GM10266 (cell line): Measurements from ENCODE around the gene STK32C.

ENCODE experiments used
- DNase-seq: peaks from one replicate; pipeline ENCODE4 v3.0.0; 2012; ENCODE audit errors: extremely low spot score
- CTCF ChIP-seq: IDR thresholded peaks from 2 replicates; pipeline ENCODE4 v1.5.1; 2012; ENCODE audit warnings: mild to moderate bottlenecking, low read depth; ENCODE audit not compliant: control insufficient read depth, insufficient read depth; ENCODE audit errors: missing control alignments

The STK32C gene

GRCh38 chr10:132201111-132201969 lies 106.4 kb downstream of the STK32C start:
- no peak for TF ChIP-seq CTCF
- DNase-seq: no peak

GRCh38 chr10:132200344-132201110 lies 107.2 kb downstream of the STK32C start:
- DNase-seq: no peak
- TF ChIP-seq CTCF: no peak

GRCh38 chr10:132199854-132200311 lies 107.9 kb downstream of the STK32C start:
- no peak for TF ChIP-seq CTCF
- DNase-seq: no peak

GRCh38 chr10:132199268-132199853 lies 108.4 kb downstream of the STK32C start:
- no peak for DNase-seq
- TF ChIP-seq CTCF: no peak

- no peak for DNase-seq
- no peak for TF ChIP-seq CTCF
Measured at GRCh38 chr10:132198381-132199181, 109.2 kb downstream of the STK32C start.

GRCh38 chr10:132198068-132198370 lies 109.7 kb downstream of the STK32C start:
- TF ChIP-seq CTCF: no peak
- no peak for DNase-seq
